GM18868 (cell line): ENCODE results near the gene EGFL7.

ENCODE experiments used
- ATAC-seq: cut with Tn5 transposase; IDR thresholded peaks from one replicate; pipeline ENCODE4 v1.9.1; 2021; ENCODE audit warnings: mild to moderate bottlenecking, moderate library complexity; ENCODE audit not compliant: unreplicated experiment

Gene EGFL7

DNA sequence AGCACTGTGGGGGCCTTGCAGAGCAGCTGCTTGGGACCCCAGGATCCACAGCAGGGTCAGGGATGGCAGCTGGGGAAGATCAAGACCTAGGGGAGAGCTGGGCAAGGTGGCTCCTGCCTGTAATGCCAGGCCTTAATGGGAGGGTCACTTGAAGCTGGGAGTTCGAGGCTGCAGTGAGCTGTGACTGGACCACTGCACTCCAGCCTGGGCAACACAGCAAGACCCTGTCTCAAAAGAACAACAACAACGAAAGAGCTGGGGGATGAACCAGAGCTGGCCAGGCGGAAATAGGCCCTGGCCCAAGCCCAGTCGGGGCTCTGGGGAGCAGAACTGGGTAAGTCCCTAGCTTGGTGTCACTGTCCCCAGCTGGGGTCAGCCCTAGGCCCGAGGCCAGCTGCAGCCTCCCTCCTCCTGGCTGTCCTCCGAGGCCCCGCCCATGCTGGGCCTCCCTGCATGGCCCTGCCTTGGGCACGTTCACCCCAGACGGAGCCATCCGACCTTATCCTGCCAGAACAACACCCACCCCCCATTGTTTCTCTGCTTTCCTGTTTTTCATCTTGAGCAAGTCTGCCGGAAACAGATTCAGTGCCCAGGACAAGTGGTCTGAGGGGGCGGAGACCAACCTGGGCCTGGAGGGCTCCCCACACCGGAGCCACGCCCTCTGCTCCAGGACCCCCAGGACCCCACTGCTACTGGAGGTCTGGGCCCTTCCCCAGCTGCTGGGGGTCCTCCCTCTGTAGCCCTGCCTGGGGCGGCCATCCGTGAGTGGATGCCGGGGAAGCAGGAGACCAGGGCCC, 51.6 kb downstream of the EGFL7 start:
- no peak for ATAC-seq

DNA sequence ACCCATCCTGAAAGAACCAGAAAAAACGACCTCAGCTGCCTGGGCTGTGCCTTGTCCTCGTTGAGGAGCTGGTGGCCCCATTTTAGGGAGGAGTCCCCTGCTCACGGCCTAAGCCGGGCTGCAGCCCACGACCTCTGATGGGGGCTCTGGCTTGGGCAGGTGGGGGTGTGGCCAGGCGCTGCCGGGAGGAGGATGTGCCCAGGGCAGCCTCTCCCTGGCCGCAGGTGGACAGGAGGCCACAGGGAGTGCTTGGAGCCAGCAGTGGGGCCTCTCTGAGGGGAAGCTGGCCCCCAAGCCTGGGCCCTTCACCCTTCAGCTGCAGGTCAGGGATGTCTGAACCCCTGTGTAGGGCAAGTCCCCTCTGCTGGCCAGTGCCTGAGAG, 52.2 kb downstream of the EGFL7 start:
- no peak for ATAC-seq

DNA sequence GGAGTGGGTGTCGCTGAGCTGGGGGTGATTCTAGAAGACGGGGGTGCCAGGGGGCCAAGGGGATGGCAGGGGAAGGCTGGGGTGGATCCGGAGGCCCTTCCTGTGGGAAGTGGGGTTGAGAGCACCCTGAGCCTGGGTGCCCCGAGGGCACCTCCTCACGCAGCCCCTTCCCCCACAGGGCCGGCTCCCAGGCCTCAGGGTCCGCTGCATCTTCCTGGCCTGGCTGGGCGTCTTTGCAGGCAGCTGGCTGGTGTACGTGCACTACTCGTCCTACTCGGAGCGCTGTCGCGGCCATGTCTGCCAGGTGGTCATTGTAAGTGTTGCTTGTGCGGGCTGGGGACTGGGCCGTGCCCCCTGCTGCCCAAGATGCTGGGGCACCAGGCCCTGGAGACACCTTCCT, 54.7 kb downstream of the EGFL7 start:
- no peak for ATAC-seq

DNA sequence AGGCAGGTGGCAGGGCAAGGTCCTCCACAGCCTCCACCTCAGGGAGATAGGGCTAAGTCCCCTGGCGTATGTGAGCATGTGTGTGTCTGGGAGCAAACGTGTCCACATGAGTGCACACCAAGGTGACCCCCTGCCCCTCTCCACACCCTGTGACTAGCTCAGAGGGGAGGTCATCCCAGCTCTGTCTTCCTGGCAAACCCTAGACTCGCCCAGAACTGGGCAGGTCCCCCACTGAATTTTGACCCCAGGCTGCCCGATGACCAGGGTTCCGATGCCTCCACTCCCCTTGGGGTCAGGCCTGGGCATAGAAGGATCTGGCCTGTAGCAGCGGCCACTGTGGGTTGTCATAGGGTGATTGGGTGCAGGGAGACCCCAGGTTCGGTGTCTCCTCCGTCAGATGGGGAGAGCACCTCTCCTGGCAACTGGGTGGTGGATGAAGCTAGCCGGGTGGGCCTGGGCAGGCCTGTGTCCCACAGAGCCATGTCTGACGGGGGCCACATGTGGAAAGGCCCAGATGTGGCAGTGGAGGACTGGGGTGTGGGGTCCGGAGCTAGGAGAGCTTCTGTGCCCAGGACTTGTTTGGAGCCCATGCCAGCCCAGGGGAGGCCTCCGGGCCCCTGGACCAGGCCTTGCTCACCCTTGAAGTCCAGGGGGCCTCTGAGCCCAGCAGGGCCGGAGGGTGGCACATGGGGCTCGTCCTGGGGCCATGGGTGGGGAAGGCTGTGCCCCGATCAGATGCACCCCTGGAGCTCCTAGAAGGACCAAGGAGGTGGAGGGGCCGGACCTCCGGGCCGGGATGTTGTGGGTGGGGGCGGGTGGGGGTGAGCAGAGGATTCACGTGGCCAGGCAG, 55.9 kb downstream of the EGFL7 start:
- ATAC-seq, result no peak

DNA sequence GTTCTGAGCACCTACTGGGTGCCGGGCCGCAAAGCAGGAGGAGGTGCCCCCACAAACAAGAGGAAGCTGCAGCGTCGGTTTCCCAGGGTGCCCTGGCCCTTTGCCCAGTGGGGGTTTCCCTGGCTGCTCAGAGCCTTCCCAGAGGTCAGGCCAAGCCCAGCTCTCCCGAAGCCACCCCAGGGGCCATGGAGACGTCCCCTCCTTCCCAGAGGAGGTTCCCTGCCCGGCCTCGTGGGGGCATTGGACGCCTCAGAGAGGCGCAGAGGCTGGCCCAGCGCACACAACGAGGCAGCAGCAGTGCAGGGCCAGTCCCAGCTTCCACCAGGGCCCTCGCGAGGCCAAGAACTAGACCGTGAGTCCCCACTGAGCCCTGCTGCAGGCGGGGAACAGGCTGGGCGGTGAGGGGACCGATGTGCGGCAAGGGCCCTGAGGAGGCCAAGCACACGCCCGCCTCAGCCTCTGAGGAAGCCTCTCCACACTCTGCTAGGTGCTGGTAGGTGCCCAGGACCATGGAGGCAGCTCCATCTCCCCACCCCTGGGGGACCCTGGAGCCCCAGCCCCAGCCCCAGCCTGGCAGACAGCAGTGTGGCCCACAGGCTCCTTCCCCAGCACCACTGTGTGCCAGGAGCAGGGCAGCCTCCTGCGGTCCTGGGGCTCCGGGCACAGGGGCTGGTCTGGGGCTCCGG, 56.6 kb downstream of the EGFL7 start:
- ATAC-seq, result no peak

DNA sequence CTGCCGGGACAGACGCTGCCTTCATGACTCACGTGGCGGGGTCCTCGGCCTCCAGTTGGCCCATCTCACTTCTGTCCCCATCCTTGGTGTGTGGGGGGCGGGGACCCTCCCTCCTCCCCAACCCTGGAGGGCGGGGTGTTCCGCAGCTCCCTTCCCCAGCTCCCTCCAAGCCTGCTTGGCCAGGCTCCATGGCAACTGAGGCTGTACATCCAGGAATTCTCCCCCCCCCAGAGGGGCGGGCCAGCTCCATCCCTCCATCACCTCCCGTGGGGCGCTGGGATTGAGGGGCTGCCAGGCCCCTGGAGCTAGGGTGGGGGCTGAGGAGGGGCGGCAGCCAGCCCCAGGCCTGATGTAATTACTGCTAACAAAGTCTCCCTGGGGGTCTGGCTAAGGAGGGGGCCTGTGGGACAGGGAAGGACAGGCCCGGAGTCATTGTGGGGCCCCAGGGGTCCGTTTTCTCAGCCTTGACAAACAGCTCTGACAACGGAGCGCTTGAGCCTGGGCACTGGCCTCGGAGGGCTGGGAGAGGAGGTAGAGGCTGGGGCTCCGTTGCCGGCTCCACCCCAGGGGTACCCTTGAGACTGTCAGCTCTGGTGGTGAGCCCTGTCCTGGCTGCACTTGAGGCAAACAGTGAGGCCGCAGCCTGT, 57.7 kb downstream of the EGFL7 start:
- ATAC-seq, result no peak

DNA sequence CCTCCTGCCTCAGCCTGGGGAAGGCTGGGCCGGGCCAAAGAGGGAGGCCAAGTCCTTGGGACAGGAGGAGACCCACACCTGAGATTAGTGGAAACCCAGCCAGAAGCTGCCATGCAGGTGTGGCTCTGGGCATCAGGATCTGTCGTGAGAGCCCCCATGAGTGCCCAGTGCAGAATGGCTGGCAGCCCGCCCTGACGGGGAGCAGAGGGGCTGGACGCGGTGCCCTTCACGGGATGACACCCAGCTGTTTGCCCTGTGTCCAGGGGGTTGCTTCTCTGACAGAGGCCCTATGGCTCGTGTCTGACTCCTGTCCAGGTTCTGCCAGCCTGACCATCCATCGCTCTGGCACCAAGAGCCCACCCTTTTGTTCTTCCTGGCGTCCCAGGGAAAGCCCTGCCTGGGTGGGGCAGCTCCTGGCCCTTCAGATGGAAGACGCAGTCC, 58.2 kb downstream of the EGFL7 start:
- no peak for ATAC-seq

DNA sequence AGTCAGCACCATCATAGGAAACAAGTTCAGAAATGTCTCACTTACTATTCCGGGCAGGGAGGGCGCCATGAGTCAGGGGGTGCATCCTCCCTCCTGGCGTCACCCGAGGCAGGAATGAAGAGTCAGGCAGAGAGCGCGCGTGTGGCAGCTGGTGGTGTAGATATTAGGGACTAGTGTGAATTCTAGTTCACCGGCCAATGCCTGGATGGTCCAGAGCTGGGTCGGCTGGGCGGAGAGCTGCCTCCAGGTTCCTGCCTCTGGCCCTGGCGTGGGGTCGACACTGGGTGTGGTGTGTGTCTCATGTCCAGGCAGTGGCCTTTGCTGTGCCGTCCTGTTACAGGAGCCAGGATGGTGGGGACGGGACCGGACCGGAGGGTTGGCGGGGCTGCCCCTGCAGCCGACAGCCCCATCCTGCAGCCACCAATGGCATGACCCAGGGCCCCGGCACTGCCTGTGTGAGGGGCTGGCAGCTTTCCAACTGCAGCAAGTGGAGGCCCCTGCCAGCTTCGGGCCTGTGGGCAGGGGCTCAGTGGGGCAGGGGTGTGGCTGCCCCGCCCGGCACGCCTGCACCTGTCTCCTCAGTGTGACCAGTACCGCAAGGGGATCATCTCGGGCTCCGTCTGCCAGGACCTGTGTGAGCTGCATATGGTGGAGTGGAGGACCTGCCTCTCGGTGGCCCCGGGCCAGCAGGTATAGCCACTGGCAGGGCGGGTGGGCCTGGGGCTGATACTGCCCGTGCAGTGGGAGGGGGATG, 58.8 kb downstream of the EGFL7 start:
- ATAC-seq, result no peak
